ENCODE results near the gene B4GALT2. TPM values are rescaled to one million over a fixed set of nuclear protein-coding genes. Genes with fewer than 3 reads are reported as not detected.

B4GALT2 gene
- total and polyA plus RNA-seq, 2 of the 4 experiments (the other 2 are of a cell fraction), result 52.3 to 60.8 TPM

DNA sequence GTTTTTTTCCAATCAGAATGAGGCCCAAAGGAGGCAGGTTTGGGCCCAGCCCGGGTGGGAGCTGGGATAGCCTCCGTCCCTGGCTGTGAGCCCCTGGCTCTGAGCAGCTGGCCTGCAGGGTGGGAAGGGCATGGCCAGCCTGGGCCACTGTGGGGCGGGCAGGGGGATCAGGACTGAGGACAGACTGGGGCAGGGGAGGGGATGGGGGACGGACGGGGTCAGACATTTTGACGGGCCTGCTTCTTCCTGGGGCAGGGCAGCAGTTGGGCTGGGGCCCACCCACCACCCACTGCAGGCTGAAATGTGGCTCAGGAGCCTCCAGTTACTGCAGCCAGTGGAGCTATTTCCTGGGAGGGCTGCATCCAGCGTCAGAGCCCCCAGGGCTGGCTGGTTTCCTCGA is 54.7 kb downstream of the B4GALT2 start:
- no peak overlapping the region for H4K5ac ChIP-seq (ENCODE audit: low read depth, low read length)
- no peak overlapping the region for H3K27ac ChIP-seq (ENCODE audit: insufficient read depth, low read length)
- H2BK120ac ChIP-seq (ENCODE audit: low read depth, low read length), result no peak overlapping the region
- no peak overlapping the region for H3K23ac ChIP-seq (ENCODE audit: low read depth, low read length)
- H3K18ac ChIP-seq (ENCODE audit: low read depth, low read length), result no peak overlapping the region
- H2AFZ ChIP-seq (replicated peaks; ENCODE audit: low read length, poor library complexity), result no peak overlapping the region
- no peak overlapping the region for H3K14ac ChIP-seq (replicated peaks; ENCODE audit: low read depth, low read length)
- H2BK15ac ChIP-seq (ENCODE audit: low read depth, low read length), result no peak overlapping the region
- no peak overlapping the region for H4K8ac ChIP-seq (ENCODE audit: low read depth in 2 of 2, low read length in 2 of 2)
- no peaks in the 10 kb centered on the region for H3K36me3 ChIP-seq (ENCODE audit: control insufficient read depth, insufficient read depth, low read length)
- H3K9me3 ChIP-seq (ENCODE audit: control insufficient read depth, insufficient read depth, low read length), result no peaks in the 10 kb centered on the region
- no peak overlapping the region for H2BK20ac ChIP-seq (ENCODE audit: low read depth, low read length)
- H3K4me3 ChIP-seq (ENCODE audit: insufficient read depth, low read depth, low read length), result no peak overlapping the region
- H3K9ac ChIP-seq (ENCODE audit: low read depth, low read length), result no peak overlapping the region
- no peak overlapping the region for H3K56ac ChIP-seq (ENCODE audit: extremely low read depth, insufficient read depth, low read length)
- H3K79me1 ChIP-seq (ENCODE audit: low read depth in 1 of 2, low read length in 2 of 2), result peaks cover 0 to 11% of the 10 kb centered on the region in 2 experiments; a peak in 2 of 4 replicates
- H4K20me1 ChIP-seq (ENCODE audit: insufficient read depth, low read length), result no peaks in the 10 kb centered on the region
- ChIA-PET CTCF (interaction anchor here (1.7 kb wide), 1 partner anchor 14 kb away, joined by 4 read pairs; no protein-coding TSS in a partner anchor), POLR2A (ENCODE audit: unreplicated experiment) (no interaction called here)
- H3K4me2 ChIP-seq (ENCODE audit: low read depth, low read length), result no peak overlapping the region
- no peaks in the 10 kb centered on the region for H3K27me3 ChIP-seq (ENCODE audit: control insufficient read depth, insufficient read depth, low read length)
- no TSS peak for BruUV-seq (replicated peaks)
- WGBS, 2 experiments (ENCODE audit: extremely low coverage in 2 of 2, insufficient read length in 1 of 2), result 40% methylated on average over 3 of the region's 8 CpGs; no CpG with 5 or more reads in 1 of the 2 experiments
- no peak overlapping the region for H2BK5ac ChIP-seq (ENCODE audit: low read depth, low read length, poor library complexity, severe bottlenecking)
- peaks cover 7% of the 10 kb centered on the region; the same call in 1 of the 2 replicates for H3K9me1 ChIP-seq (ENCODE audit: insufficient read depth, low read length)
- H2AK5ac ChIP-seq (ENCODE audit: low read depth, low read length), result no peak overlapping the region
- no peak overlapping the region for H2AK9ac ChIP-seq (replicated peaks; ENCODE audit: low read depth, low read length, poor library complexity)
- no peak overlapping the region for H4K91ac ChIP-seq (ENCODE audit: insufficient read depth, low read depth, low read length)
- in situ Hi-C loops (cut with MboI; ENCODE audit: low sequenced_read_pairs), result no loop called here
- TF ChIP-seq, protein P1, sequence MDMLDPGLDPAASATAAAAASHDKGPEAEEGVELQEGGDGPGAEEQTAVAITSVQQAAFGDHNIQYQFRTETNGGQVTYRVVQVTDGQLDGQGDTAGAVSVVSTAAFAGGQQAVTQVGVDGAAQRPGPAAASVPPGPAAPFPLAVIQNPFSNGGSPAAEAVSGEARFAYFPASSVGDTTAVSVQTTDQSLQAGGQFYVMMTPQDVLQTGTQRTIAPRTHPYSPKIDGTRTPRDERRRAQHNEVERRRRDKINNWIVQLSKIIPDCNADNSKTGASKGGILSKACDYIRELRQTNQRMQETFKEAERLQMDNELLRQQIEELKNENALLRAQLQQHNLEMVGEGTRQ (IDR thresholded peaks at IDR 0.05; ENCODE audit: low read depth, low read length), result no peak
- no peak for TF ChIP-seq SMC3 (IDR thresholded peaks at IDR 0.05; ENCODE audit: low read depth, low read length)
- no peak for TF ChIP-seq MAFK (IDR thresholded peaks at IDR 0.05; ENCODE audit: low read depth, low read length)
- no peak for TF ChIP-seq CHD1 (IDR thresholded peaks at IDR 0.05; ENCODE audit: low read depth, low read length)
- TF ChIP-seq MAZ (IDR thresholded peaks at IDR 0.05; ENCODE audit: borderline replicate concordance, low read depth, low read length), result no peak
- TF ChIP-seq, protein P2, sequence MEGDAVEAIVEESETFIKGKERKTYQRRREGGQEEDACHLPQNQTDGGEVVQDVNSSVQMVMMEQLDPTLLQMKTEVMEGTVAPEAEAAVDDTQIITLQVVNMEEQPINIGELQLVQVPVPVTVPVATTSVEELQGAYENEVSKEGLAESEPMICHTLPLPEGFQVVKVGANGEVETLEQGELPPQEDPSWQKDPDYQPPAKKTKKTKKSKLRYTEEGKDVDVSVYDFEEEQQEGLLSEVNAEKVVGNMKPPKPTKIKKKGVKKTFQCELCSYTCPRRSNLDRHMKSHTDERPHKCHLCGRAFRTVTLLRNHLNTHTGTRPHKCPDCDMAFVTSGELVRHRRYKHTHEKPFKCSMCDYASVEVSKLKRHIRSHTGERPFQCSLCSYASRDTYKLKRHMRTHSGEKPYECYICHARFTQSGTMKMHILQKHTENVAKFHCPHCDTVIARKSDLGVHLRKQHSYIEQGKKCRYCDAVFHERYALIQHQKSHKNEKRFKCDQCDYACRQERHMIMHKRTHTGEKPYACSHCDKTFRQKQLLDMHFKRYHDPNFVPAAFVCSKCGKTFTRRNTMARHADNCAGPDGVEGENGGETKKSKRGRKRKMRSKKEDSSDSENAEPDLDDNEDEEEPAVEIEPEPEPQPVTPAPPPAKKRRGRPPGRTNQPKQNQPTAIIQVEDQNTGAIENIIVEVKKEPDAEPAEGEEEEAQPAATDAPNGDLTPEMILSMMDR (conservative IDR thresholded peaks at IDR 0.05; ENCODE audit: low read depth, low read length), result no peak
- TF ChIP-seq RAD21 (IDR thresholded peaks at IDR 0.05; ENCODE audit: low read length), result no peak
- TF ChIP-seq RFX5 (IDR thresholded peaks at IDR 0.05; ENCODE audit: low read depth, low read length), result no peak
- no peak for TF ChIP-seq CEBPB (IDR thresholded peaks at IDR 0.05; ENCODE audit: low read depth, low read length)
- TF ChIP-seq RCOR1 (IDR thresholded peaks at IDR 0.05; ENCODE audit: insufficient replicate concordance, low read length), result no peak
- TF ChIP-seq, protein P3, sequence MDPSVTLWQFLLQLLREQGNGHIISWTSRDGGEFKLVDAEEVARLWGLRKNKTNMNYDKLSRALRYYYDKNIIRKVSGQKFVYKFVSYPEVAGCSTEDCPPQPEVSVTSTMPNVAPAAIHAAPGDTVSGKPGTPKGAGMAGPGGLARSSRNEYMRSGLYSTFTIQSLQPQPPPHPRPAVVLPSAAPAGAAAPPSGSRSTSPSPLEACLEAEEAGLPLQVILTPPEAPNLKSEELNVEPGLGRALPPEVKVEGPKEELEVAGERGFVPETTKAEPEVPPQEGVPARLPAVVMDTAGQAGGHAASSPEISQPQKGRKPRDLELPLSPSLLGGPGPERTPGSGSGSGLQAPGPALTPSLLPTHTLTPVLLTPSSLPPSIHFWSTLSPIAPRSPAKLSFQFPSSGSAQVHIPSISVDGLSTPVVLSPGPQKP (IDR thresholded peaks at IDR 0.05; ENCODE audit: borderline replicate concordance, low read depth, low read length), result no peak
- no peak for TF ChIP-seq NFE2L2 (IDR thresholded peaks at IDR 0.05; ENCODE audit: low read depth, low read length)
- no peak for TF ChIP-seq MXI1 (IDR thresholded peaks at IDR 0.05; ENCODE audit: borderline replicate concordance, low read depth, low read length)
- no peak for TF ChIP-seq BHLHE40 (IDR thresholded peaks at IDR 0.05; ENCODE audit: low read depth, low read length)
- no peak for TF ChIP-seq POLR2A (IDR thresholded peaks at IDR 0.05; ENCODE audit: low read depth, low read length)
- no peak for TF ChIP-seq FOS (IDR thresholded peaks at IDR 0.05; ENCODE audit: low read depth, low read length)
- DNase-seq (no peak), ATAC-seq (ENCODE audit: low read depth) (no peak)
- H3K4me1 ChIP-seq (ENCODE audit: control insufficient read depth, insufficient read depth, low read length), result peaks cover 14% of the 10 kb centered on the region; the same call in 1 of the 2 replicates
- no peak overlapping the region for H3K4ac ChIP-seq (ENCODE audit: low read depth, low read length)
- intact Hi-C loops (cut with micrococcal nuclease), result no loop called here
- dilution Hi-C loops (cut with HindIII; ENCODE audit: low sequenced_read_pairs, unreplicated experiment), result no loop called here

All from IMR-90 (cell line).